Occipital lobe (tissue), 2 donors: ENCODE data around the gene ANKRD40CL. TPM values are rescaled to one million over a fixed set of nuclear protein-coding genes. Genes with fewer than 3 reads are reported as not detected.
"Not testable (repeated sequence)": the region's sequence is repeated elsewhere in the genome, so short reads cannot be mapped to it uniquely, and the experiment has no call there.

ENCODE experiments used
- DNase-seq: peaks from one replicate; lab custom pipeline; 2025; lab: John Stamatoyannopoulos, UW
- total RNA-seq: library from RNA; depleted of rRNA; stranded (reverse); fragments of >200 nt; gene quantifications from one replicate; pipeline ENCODE4 v1.2.3, GENCODE V29; 2014

Gene ANKRD40CL
- total RNA-seq = not detected

GRCh38 chr17:50767446-50767845, at the start of gene ANKRD40CL:
Gene ANKRD40CL, minus strand, starts transcription at chr17:50767518. Its CDS starts 605 bp downstream, at chr17:50766913.
- DNase-seq = no peak

GRCh38 chr17:50816271-50816670, 49.0 kb upstream of the ANKRD40CL start:
- DNase-seq = no peak

- DNase-seq = no peak
Measured at GRCh38 chr17:50815400-50815799, 48.1 kb upstream of the ANKRD40CL start.

GRCh38 chr17:50813583-50813982, 46.3 kb upstream of the ANKRD40CL start:
- DNase-seq = no peak

- no peak for DNase-seq
Measured at GRCh38 chr17:50808888-50809287, 41.6 kb upstream of the ANKRD40CL start.

- DNase-seq = no peak
Measured at GRCh38 chr17:50808413-50808812, 41.1 kb upstream of the ANKRD40CL start.

GRCh38 chr17:50807675-50808074, 40.4 kb upstream of the ANKRD40CL start:
- DNase-seq = no peak

- no peak for DNase-seq
Measured at GRCh38 chr17:50807009-50807408, 39.7 kb upstream of the ANKRD40CL start.

- no peak for DNase-seq
Measured at GRCh38 chr17:50806141-50806643, 38.9 kb upstream of the ANKRD40CL start.

- DNase-seq = no peak
Measured at GRCh38 chr17:50805486-50805885, 38.2 kb upstream of the ANKRD40CL start.

GRCh38 chr17:50804749-50805475, 37.6 kb upstream of the ANKRD40CL start:
- not testable (repeated sequence) for DNase-seq

GRCh38 chr17:50803676-50804075, 36.4 kb upstream of the ANKRD40CL start:
- DNase-seq = no peak

GRCh38 chr17:50802609-50803571, 35.6 kb upstream of the ANKRD40CL start:
- DNase-seq = no peak

- no peak for DNase-seq
Measured at GRCh38 chr17:50800196-50800700, 32.9 kb upstream of the ANKRD40CL start.

GRCh38 chr17:50799582-50799981, 32.3 kb upstream of the ANKRD40CL start:
- no peak for DNase-seq

GRCh38 chr17:50798424-50799288, 31.3 kb upstream of the ANKRD40CL start:
- no peak for DNase-seq

- DNase-seq = no peak
Measured at GRCh38 chr17:50797135-50797810, 30.0 kb upstream of the ANKRD40CL start.

- DNase-seq = no peak
Measured at GRCh38 chr17:50794361-50794760, 27.0 kb upstream of the ANKRD40CL start.

- DNase-seq = no peak
Measured at GRCh38 chr17:50793007-50793406, 25.7 kb upstream of the ANKRD40CL start.

- no peak for DNase-seq
Measured at GRCh38 chr17:50792132-50792531, 24.8 kb upstream of the ANKRD40CL start.
